ENCODE data around the gene VDR.
"Not testable (repeated sequence)": the region's sequence is repeated elsewhere in the genome, so short reads cannot be mapped to it uniquely, and the experiment has no call there.

Gene VDR

DNA sequence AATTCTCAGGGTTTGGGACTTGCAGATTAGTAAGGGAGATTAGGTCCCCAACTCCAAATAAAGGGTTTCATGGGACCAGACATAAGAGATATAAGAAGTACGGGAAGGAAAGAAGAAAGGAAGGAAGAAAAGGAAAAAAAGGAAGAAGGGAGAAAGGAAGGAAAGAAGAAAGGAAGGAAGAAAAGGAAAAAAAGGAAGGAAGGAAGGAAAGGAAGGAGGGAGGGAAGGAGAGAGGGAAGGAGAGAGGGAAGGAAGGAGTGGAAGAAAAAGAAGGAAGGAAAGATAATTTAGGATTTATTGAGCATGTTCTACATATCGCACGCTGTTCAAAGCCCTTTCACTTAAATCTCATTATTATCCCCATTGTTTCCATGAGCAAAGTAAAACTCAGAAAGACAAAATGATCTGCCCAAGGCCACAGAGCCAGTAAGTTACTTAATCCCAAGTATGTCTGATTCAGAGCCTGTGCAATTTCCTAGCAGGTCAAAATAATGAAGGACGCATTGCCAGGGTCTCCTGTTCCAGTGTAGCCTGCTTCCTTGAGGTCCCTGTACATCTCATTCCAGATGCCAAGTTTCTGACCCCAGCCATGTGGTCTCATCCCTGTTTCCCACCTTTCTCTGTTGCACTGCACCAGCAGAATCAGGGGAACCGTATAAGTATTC, 81.2 kb downstream of the VDR start:
- DNase-seq, result no peak

GRCh38 chr12:47822863-47823262, 81.9 kb downstream of the VDR start:
- no peak for DNase-seq

DNA sequence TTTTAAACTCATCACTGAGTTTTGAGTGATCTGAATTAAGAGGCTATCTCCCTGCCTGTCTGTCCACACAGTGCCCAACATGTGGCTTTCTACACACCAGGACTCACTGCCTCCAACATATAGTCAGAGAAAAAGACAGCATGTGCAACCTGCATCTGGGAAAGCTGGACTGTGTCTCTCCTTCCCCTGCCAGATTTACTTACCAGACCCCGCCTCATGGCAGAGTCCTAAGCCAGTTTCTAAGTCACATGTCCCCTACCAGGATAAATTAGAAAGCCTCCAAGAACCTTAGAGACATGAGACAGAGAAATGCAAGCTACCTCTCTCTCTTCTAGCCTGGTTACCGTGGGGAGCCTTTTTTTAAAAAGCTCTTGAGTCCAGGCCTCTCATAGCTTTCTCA, 82.4 kb downstream of the VDR start:
- no peak for DNase-seq

GRCh38 chr12:47821346-47821706, 83.5 kb downstream of the VDR start:
- DNase-seq, result no peak

- no peak for DNase-seq
Observed at GRCh38 chr12:47820631-47821345, 84.0 kb downstream of the VDR start.

- DNase-seq, result peak; percentile 89
Observed at GRCh38 chr12:47819896-47820630, 84.7 kb downstream of the VDR start, which contains the start of gene HDAC7. Gene HDAC7, minus strand, starts transcription at chr12:47819903. Its CDS starts 118 bp downstream, at chr12:47819785.

- peak; percentile 77 for DNase-seq
Observed at GRCh38 chr12:47819138-47819895, 85.5 kb downstream of the VDR start.

GRCh38 chr12:47818467-47819137, 86.2 kb downstream of the VDR start:
- peak; percentile 68 for DNase-seq

DNA sequence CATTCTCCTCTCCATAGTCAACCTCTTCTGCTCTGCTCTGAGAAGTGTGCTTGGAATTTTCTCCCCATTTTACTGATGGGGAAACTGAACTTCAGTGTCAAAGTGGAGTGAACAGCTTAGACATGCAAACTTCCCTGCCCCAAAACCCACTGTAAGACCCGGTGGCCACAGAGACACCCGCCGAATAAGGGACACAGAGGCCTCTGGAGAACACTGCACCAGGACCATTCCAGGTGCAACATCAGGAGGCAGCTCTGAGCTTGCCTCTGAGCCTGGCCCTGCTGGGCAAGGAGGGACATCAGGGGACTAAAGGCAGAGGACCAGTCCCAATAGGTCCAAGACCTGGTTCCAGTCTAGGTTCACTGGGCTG, 86.8 kb downstream of the VDR start:
- DNase-seq, result no peak

DNA sequence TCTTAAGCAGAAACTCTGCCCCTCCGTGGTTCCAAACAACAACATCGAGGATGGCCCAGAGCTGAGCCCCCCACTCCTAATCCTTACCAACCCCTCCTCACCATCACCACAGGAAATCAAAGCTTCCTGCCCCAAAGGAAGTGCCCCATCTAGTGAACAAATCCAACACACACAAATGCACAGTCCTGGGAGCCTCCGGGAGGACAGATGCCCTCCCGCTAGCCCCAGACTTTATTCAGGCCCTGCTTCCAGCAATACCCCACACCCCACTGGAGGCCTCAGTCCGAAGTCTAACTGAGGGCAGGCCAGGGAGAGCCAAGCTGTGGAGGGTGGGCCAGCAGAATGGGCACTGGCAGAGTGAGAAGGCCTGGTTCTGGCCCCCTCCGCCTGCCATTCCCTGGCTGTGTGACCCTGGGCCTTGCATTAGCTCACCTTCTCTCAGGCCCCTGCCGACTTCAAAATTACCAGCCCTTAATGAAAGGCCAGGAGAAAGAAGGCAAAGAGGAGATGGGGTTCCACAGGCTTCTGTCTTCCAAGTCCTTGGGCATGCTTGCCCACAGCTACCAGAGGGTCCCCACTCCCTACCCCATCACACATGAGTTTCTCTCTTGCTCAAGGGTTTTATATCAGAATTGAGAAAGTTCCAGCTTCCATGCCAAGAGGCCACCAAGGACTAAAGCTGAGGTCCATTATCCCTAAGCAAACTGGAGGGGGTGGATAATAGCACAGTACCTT, 87.4 kb downstream of the VDR start:
- no peak for DNase-seq

- no peak for DNase-seq
Observed at GRCh38 chr12:47816403-47817271, 88.2 kb downstream of the VDR start.

GRCh38 chr12:47815447-47815846, 89.3 kb downstream of the VDR start:
- DNase-seq, result not testable (repeated sequence)

- DNase-seq, result no peak
Observed at GRCh38 chr12:47814539-47815170, 90.1 kb downstream of the VDR start.

GRCh38 chr12:47813511-47814196, 91.1 kb downstream of the VDR start:
- DNase-seq, result peak; percentile 85

- DNase-seq, result peak; percentile 96
Observed at GRCh38 chr12:47812797-47813510, 91.8 kb downstream of the VDR start.

DNA sequence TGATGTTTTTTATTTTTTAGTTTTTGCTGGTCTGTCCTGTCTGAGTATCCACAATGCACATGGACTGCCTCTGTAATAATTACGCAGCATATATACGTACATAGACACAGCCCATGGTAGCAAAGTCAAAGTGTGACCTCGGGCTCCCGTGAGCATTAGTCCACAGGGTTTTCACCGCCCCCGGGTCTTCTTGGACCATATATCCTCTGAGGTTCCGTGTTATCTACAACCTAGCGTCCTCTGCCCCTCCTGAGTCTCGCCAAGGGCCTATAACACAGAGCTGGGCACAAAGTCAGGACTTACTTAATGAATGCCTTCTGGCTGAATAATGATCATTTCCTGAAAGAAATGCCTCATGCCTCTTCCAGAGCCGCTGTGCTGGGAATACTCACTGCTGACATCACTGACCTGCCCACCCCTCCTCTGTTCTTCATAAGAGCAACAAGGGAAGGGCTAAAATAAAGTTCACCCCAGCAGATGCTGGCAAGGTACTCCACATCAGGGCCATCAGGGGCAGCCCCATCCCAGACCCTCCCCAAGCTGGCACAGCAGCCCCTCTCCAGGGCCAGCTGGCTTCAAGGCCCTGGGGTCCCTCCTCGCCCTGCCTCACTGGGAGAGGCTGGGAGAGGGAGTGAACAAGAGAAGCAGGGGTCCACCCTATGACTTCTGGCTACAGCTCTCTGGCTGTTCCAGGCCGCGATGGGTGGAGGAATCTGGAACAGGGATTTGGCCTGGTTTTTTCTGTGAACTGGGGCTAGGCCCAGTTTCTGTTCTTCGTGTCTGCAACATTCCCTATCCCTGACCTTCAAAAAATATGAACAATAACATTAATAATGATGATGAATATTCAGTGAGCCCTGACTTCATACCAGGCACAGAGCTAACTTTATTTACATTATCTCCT, 93.0 kb downstream of the VDR start:
- DNase-seq, result no peak

GRCh38 chr12:47811072-47811396, 93.8 kb downstream of the VDR start:
- DNase-seq, result no peak

DNA sequence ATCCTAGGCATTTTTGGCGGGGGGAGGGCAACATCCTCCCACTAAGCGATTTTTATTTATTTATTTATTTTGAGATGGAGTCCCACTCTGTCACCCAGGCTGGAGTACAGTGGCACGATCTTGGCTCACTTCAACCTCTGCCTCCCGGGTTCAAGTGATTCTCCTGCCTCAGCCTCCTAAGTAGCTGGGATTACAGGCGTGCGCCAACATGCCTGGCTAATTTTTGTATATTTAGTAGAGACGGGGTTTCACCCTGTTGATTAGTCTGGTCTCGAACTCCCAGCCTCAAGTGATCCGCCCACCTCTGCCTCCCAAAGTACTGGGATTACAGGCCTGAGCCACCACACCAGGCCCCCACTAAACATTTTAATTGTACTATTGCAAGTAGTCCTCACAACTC, 95.3 kb downstream of the VDR start:
- DNase-seq, result not testable (repeated sequence)
